PC-9 (cell line): ENCODE measurements around the gene TNIK. TPM values are rescaled to one million over a fixed set of nuclear protein-coding genes. Genes with fewer than 3 reads are reported as not detected.

Experiments
- BruUV-seq: library from RNA; stranded (reverse); fragments of 400-500 nt; replicated peaks from 2 replicates; lab custom pipeline; 2021; lab: Mats Ljungman, UMichigan
- CTCF ChIA-PET: fragments of 300-600 bp; sonication (Branson Sonifier 250); formaldehyde crosslinking; loops from one replicate; lab custom pipeline; 2022; ENCODE audit warnings: antibody characterized with exemption; lab: Charles Lee
- POLR2A ChIA-PET: fragments of 300-600 bp; sonication (Branson Sonifier 250); formaldehyde crosslinking; loops from one replicate; lab custom pipeline; 2022; ENCODE audit warnings: antibody characterized with exemption; ENCODE audit not compliant: unreplicated experiment; lab: Charles Lee
- DNase-seq, 2 experiments: peaks; one replicate each; pipeline versions ENCODE4 v3.0.0 to v3.0.0-alpha.2; 2015 to 2022; ENCODE audit warnings: mixed read lengths in 1 of 2
- H2AFZ ChIP-seq: fragments of 200-600 bp; sonication (generic); 2 replicates; pipeline ENCODE4 v1.8.1; 2017; ENCODE audit warnings: antibody characterized with exemption
- H3F3A ChIP-seq: fragments of 200-600 bp; sonication (generic); 2 replicates; pipeline ENCODE4 v1.8.1; 2017; ENCODE audit warnings: antibody characterized with exemption, mild to moderate bottlenecking, low read depth; ENCODE audit not compliant: insufficient read depth
- H3K27ac ChIP-seq: fragments of 200-600 bp; sonication (generic); 2 replicates; pipeline ENCODE4 v1.6.1; 2016; ENCODE audit warnings: mixed run types
- H3K27me3 ChIP-seq: fragments of 200-600 bp; sonication (generic); 2 replicates; pipeline ENCODE4 v1.6.1; 2016; ENCODE audit warnings: low read depth, mixed run types; ENCODE audit not compliant: insufficient read depth
- H3K36me3 ChIP-seq: fragments of 200-600 bp; sonication (generic); 2 replicates; pipeline ENCODE4 v1.6.1; 2016; ENCODE audit warnings: low read depth, mixed run types
- H3K4me1 ChIP-seq: fragments of 200-600 bp; sonication (generic); replicated peaks from 2 replicates; pipeline ENCODE4 v1.6.1; 2016; ENCODE audit warnings: mixed run types; ENCODE audit not compliant: insufficient read depth
- H3K4me2 ChIP-seq: fragments of 200-600 bp; sonication (generic); 2 replicates; pipeline ENCODE4 v1.6.1; 2017; ENCODE audit warnings: mixed run types
- H3K4me3 ChIP-seq: fragments of 200-600 bp; sonication (generic); 2 replicates; pipeline ENCODE4 v1.6.1; 2016; ENCODE audit warnings: mixed run types
- H3K79me2 ChIP-seq: fragments of 200-600 bp; sonication (generic); 2 replicates; pipeline ENCODE4 v1.6.1; 2017; ENCODE audit warnings: low read depth, mixed run types
- H3K9me2 ChIP-seq: fragments of 200-600 bp; sonication (generic); 2 replicates; pipeline ENCODE4 v1.8.1; 2017; ENCODE audit warnings: mild to moderate bottlenecking; ENCODE audit not compliant: insufficient read depth
- H3K9me3 ChIP-seq: fragments of 200-600 bp; sonication (generic); 2 replicates; pipeline ENCODE4 v1.8.1; 2016; ENCODE audit warnings: low read depth; ENCODE audit not compliant: insufficient read depth
- H4K20me1 ChIP-seq: fragments of 200-600 bp; sonication (generic); 2 replicates; pipeline ENCODE4 v1.8.1; 2017; ENCODE audit not compliant: insufficient read depth
- CTCF ChIP-seq: fragments of 200-600 bp; sonication (generic); conservative IDR thresholded peaks from 2 replicates; pipeline ENCODE4 v1.6.1; 2017; ENCODE audit warnings: mixed run types, antibody characterized with exemption, mild to moderate bottlenecking, moderate library complexity
- EZH2 ChIP-seq: fragments of 200-600 bp; sonication (generic); IDR thresholded peaks from 2 replicates; pipeline ENCODE4 v1.8.0; 2017; ENCODE audit warnings: antibody characterized with exemption, low read depth
- intact Hi-C: fragments of 100-400 bp; cut with micrococcal nuclease; formaldehyde crosslinking; loops from one replicate; pipeline ENCODE4 v1.10.0; 2022; ENCODE audit not compliant: unreplicated experiment
- total RNA-seq: library from RNA; stranded (reverse); gene quantifications from 2 replicates; pipeline ENCODE4 v1.2.3, GENCODE V29; 2021

The TNIK gene
- total RNA-seq, 1 experiment from 2014 or later, result 30.7 TPM

- H3F3A ChIP-seq, result no peaks in the 10 kb centered on the region
- no peak overlapping the region for H3K4me3 ChIP-seq
- ChIA-PET CTCF (interaction anchor here (0.6 kb wide), 1 partner anchor 146 kb away, joined by 3 read pairs; no protein-coding TSS in a partner anchor), POLR2A (no interaction called here)
- H4K20me1 ChIP-seq, result no peaks in the 10 kb centered on the region
- TF ChIP-seq CTCF (no peak), EZH2 (no peak)
- H3K4me2 ChIP-seq, result no peak overlapping the region
- H3K4me1 ChIP-seq, result peaks cover 5% of the 10 kb centered on the region; the same call in 1 of the 2 replicates
- no peak overlapping the region for H2AFZ ChIP-seq
- no peak overlapping the region for H3K27ac ChIP-seq
- no peaks in the 10 kb centered on the region for H3K27me3 ChIP-seq
- peaks cover 25% of the 10 kb centered on the region for H3K79me2 ChIP-seq
- no TSS peak for BruUV-seq
- H3K36me3 ChIP-seq, result no peaks in the 10 kb centered on the region; the same call in 1 of the 2 replicates
- intact Hi-C loops, result no loop called here
- 0 out of 2 replicates have a peak, but pooled peaks cover 6% of the 10 kb centered on the region for H3K9me3 ChIP-seq
- DNase-seq, result no peak
- no peaks in the 10 kb centered on the region for H3K9me2 ChIP-seq
Measured at GRCh38 chr3:171391432-171391831, 68.8 kb downstream of the TNIK start.

GRCh38 chr3:171390051-171390941 is 69.9 kb downstream of the TNIK start:
- intact Hi-C loops, result no loop called here
- no peak for TF ChIP-seq EZH2
- TF ChIP-seq CTCF, result no peak
- H3K9me2 ChIP-seq, result no peaks in the 10 kb centered on the region
- H3K4me3 ChIP-seq, result no peak overlapping the region
- H4K20me1 ChIP-seq, result no peaks in the 10 kb centered on the region
- peaks cover 23% of the 10 kb centered on the region for H3K79me2 ChIP-seq
- H3K4me1 ChIP-seq, result no peaks in the 10 kb centered on the region
- H3K36me3 ChIP-seq, result no peaks in the 10 kb centered on the region; the same call in 1 of the 2 replicates
- no peak overlapping the region for H3K4me2 ChIP-seq
- POLR2A ChIA-PET, result no interaction called here
- no peaks in the 10 kb centered on the region for H3K27me3 ChIP-seq
- BruUV-seq, result no TSS peak
- no peaks in the 10 kb centered on the region for H3F3A ChIP-seq
- DNase-seq, result no peak
- H3K9me3 ChIP-seq, result 0 out of 2 replicates have a peak, but pooled peaks cover 6% of the 10 kb centered on the region
- no peak overlapping the region for H2AFZ ChIP-seq
- CTCF ChIA-PET, result interaction anchor here (0.6 kb wide), 1 partner anchor 137 kb away, joined by 7 read pairs; no protein-coding TSS in a partner anchor
- H3K27ac ChIP-seq, result no peak overlapping the region

GRCh38 chr3:171389491-171389890 is 70.7 kb downstream of the TNIK start:
- POLR2A ChIA-PET, result no interaction called here
- no TSS peak for BruUV-seq
- Histone ChIP-seq H3K27me3 (no peaks in the 10 kb centered on the region), H3K9me2 (no peaks in the 10 kb centered on the region), H3K9me3 (0 out of 2 replicates have a peak, but pooled peaks cover 6% of the 10 kb centered on the region), H3K36me3 (no peaks in the 10 kb centered on the region; the same call in 1 of the 2 replicates), H3K4me2 (no peak overlapping the region), H2AFZ (no peak overlapping the region), H3K4me3 (no peak overlapping the region), H4K20me1 (no peaks in the 10 kb centered on the region), H3K27ac (no peak overlapping the region), H3K79me2 (peaks cover 31% of the 10 kb centered on the region), H3F3A (no peaks in the 10 kb centered on the region; the same call in 1 of the 2 replicates), H3K4me1 (peaks cover 4% of the 10 kb centered on the region; the same call in 1 of the 2 replicates)
- TF ChIP-seq EZH2 (no peak), CTCF (no peak)
- CTCF ChIA-PET, result no interaction called here
- no peak for DNase-seq
- intact Hi-C loops, result no loop called here
